ENCODE data around the gene ANKRD33B.

Gene ANKRD33B

GRCh38 chr5:10577371-10578292 lies 13.8 kb downstream of the ANKRD33B start:
- DNase-seq (ENCODE audit: low read depth in 3 of 3, low spot score in 1 of 3), result no peak

DNA sequence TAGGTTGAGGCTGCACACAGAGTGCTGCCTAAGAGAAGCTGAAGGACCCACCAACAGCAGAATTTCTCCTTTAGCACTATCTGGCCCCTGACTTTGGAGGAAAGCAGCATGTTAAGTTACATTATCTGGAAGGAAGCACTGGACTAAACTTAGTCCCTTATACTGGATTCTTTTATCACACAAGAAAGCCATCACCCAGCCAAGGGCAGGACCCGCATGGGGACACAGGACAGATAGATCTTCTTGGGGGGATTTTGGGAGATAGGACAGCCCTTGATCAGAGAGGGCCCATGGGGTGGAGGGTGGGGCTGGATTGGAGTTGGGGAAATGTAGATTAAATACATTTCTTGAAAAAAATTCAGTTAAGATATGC lies 14.4 kb downstream of the ANKRD33B start:
- no peak for DNase-seq (ENCODE audit: low read depth in 3 of 3, low spot score in 1 of 3)

GRCh38 chr5:10578869-10579268 lies 15.0 kb downstream of the ANKRD33B start:
- DNase-seq (ENCODE audit: low read depth in 3 of 3, low spot score in 1 of 3), result no peak

DNA sequence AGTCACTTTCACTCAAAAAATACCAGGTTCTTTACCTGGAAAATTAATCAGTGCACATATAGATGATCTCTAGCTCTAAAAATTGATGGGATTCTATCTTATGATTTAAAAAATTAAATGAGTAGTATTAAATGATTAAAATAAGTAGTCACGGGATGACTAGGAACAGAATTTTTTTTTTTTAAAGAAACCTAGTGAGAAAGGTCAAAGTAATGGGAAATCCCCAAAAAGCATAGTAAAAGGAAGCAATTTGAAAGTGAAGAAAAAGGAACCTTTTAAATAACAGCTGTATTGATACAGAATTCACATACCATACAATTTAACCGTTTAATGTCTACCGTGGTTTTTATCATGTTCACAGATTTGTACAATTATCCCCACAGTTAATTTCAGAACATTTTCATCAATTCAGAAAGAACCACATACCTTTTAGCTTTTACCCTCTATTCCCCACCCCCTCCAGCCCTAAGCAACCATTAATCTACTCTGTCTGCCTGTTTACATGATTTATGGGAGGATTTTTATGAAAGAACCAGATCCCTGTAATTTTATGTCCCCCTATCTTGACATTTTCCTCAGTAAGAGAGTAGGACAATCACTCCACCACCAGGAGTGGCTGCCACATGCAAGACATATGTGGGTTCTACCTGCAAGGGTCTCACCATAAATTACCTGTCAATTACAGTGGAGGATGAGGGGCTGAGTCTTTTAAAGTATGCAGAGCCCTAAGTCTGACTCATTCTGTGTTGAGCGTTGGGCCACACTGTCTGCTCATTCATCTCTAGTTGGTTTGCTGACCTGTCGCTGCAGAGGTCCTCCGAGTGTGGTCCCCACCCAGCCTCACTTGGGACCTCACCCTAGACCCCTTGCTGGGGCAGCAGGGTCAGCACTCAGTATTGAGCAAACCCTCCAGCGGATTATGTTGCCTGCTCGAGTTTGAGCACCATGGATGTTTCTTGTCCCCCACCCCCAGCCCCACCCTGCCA lies 16.0 kb downstream of the ANKRD33B start:
- no peak for DNase-seq (ENCODE audit: low read depth in 3 of 3, low spot score in 1 of 3)

GRCh38 chr5:10580531-10581423 lies 16.9 kb downstream of the ANKRD33B start:
- DNase-seq (ENCODE audit: low read depth in 3 of 3, low spot score in 1 of 3), result no peak

GRCh38 chr5:10581424-10581748 lies 17.5 kb downstream of the ANKRD33B start:
- DNase-seq (ENCODE audit: low read depth in 3 of 3, low spot score in 1 of 3), result no peak

DNA sequence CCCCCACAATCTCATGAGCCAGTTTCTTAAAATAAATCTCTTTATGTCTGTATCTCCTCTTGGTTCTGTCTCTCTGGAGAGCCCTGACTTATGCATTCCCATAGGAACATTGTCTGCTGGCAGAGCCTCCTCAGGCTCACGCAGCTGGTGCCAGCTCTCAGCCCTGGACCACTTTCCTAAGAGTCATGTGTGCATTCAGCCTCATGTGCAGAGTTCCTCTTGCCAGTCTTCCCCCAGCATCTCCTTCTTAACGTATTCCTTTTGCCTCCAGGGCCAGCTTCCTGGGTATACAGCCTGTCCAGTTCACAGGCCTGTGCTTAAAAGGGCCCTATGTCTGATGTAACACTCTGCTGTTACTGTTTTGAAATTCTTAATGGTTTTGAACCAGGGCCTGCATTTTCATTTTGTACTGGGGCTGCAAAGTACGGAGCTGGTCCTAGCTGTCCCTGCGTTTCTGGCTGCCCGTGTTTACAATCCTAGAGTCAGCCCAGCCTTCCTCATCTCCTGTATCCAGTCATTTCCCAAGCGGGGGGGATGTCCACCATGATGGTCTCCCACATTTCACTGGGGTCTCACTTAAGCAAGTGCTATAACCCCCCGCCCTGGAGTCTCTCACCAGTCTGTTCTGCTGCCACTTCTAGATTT lies 18.1 kb downstream of the ANKRD33B start:
- no peak for DNase-seq (ENCODE audit: low read depth in 3 of 3, low spot score in 1 of 3)

GRCh38 chr5:10582512-10582897 lies 18.6 kb downstream of the ANKRD33B start:
- DNase-seq (ENCODE audit: low read depth in 3 of 3, low spot score in 1 of 3), result no peak

DNA sequence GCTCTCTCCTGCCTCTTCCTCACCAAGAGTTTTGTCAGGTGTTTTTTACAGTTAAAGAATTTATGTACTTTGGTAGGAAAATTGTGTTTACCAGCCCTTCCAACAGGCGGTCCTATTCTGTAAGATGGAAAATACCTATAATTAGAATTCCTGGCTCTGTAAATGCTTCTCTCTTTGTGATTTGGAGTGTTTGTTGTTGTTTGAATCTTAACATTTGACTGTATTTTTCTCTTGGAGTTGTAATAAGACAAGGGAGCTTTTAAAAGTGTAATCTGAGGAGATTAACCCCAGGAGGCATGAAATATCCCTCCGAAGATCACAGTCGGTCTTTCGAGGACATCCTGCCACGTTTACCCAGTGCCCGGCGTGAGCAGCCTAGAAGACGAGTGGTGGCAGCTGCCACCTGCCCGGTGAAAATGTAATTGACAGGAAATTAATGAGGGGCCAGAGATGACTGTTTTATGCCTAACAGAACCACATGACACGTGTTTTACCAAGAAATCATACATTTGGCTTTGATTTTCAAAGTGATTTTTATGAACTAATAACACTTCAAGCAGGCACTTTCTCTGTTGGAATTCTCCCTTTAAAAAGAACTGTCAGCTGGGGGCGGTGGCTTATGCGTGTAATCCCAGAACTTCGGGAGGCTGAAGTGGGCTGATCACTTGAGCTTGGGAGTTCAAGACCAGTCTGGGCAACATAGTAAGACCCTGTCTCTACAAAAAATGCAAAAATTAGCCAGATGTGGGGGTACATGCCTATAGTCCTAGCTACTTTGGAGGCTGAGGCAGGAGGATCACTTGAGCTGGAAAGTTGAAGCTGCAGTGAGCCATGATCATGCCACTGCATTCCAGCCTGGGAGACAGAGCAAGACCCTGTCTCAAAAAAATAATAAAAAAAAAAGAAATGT lies 20.0 kb downstream of the ANKRD33B start:
- DNase-seq (ENCODE audit: low read depth in 3 of 3, low spot score in 1 of 3), result no peak

DNA sequence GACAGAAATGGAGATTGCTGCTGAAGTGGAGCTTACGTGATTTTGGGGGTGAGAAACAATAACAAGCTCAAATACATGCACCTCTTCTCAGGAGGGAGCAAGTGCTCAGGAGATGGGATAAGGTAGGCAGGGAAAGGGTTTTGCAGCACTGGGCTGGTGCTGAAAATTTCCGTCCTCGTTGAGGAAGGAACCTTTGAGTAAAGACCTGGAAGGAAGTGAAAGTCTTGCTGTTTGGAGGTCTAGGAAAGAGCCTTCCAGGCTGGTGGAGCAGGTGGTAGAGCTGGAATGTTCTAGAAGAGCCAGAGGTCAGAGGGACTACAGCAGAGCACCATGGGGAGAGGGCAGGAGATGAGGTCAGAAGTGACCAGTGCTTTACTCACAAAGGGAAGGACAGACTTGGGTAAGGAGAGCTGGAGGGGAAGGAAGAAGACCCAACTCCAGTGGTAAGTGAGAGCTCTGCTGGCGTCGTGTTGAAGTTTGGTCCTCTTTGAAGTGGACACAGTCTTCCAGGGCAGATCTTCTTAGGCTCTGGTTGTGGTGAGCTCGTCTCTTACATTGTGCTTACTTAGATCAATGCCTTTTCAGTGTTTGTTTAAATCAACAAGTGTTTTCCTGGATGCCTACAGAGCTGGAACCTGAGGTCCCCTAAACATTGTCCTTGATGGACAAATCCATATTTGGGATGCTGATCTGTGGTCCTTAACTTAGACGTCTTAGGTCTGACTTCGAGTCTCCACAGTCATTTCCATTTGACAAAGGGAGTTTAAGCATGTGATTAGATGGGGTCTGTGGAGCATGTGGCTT lies 21.0 kb downstream of the ANKRD33B start:
- DNase-seq (ENCODE audit: low read depth in 3 of 3, low spot score in 1 of 3), result no peak

- DNase-seq (ENCODE audit: low read depth in 3 of 3, low spot score in 1 of 3), result no peak
Observed at GRCh38 chr5:10585518-10585915, 21.6 kb downstream of the ANKRD33B start.

- no peak for DNase-seq (ENCODE audit: low read depth in 3 of 3, low spot score in 1 of 3)
Observed at GRCh38 chr5:10586008-10586407, 22.1 kb downstream of the ANKRD33B start.

GRCh38 chr5:10586555-10586954 lies 22.7 kb downstream of the ANKRD33B start:
- DNase-seq (ENCODE audit: low read depth in 3 of 3, low spot score in 1 of 3), result no peak

DNA sequence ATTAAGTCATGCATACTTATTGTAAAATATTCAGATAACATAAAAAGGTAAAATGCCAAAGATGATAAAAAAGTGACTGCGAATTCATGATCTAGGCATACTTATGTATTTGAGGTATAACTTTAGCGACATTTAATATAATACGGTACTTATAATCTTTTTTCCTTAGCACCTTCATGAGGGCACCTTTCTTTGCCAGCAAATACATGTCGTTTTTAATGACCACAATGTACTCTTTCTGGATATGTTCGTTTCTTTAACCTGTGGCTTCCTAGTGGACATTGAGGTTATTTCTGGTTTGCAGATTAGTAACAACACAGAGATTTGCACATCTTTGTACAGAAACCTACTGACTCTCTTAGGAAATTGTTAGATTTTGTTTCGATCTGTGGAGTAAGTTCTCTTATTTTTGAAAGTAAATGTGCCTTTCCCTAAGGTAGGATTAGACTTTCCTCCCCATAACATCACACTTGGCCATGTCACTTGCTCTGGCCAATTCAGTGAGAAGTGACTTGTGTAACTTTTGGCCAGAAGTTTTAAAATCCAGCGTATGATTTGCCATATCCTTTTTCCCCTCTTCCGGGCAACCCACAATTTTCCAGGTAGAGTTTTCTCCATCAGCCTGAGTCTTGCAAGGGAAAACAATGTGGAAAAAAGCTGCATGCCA lies 24.4 kb downstream of the ANKRD33B start:
- DNase-seq (ENCODE audit: low read depth in 3 of 3, low spot score in 1 of 3), result no peak

DNA sequence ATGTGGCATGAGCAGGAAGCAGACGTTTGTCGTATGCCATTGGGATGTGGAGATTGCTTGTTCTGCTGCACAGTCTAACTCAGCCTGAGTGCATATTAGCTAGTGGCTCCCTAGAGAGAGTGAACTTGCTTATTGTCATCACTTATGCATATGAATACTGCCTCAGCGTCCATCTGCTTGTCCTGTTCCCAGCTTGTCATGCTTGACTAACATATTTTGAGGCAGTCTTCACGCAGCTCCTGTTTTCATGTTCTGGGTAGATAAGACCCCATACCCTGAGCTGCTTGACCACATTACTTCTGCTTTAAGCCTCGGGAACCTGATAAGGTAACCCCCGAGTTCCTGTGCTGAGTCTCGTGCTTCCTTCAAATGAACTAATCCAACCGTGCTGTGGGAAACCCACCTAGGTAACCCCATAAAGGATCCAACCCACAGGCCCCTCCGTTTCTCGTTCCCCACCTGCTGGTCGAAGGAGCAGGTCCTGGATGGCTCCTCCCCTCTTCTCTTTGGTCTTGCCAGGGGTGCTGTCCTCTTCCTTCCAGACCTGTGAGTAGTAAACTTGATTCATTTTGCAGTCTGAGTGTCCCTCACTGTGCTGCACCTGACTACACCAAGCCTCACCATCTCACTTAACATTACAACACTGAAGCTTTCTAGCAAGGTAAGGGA lies 25.0 kb downstream of the ANKRD33B start:
- no peak for DNase-seq (ENCODE audit: low read depth in 3 of 3, low spot score in 1 of 3)

GRCh38 chr5:10590226-10590999 lies 26.5 kb downstream of the ANKRD33B start:
- no peak for DNase-seq (ENCODE audit: low read depth in 3 of 3, low spot score in 1 of 3)

GRCh38 chr5:10591159-10591558 lies 27.3 kb downstream of the ANKRD33B start:
- no peak for DNase-seq (ENCODE audit: low read depth in 3 of 3, low spot score in 1 of 3)

Measured in stimulated activated CD4-positive, alpha-beta T cell treated with anti-CD3 and anti-CD28 coated beads, TNF-alpha, amount 100 ng/mL, for 1 hour (primary cell).